ENCODE measurements around the gene FBXL20.
"Not testable (repeated sequence)": the region's sequence is repeated elsewhere in the genome, so short reads cannot be mapped to it uniquely, and the experiment has no call there.

Gene FBXL20

DNA sequence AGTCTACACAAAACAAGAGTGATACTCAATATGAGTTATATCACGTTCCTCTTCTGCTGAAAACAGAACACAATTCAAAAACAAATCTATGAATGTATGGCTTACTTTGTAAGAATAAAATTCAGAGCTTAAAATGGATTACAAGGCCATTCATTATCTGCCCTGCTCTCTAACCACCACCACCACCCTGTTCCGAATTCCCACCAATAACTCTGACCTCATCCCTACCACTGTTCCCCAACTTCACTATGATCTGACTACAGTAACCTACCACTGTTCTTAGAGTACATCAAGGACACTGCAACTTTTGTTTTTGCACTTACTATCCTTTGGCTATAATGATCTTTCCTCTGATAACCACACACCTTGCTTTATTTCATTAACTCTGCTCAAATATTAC, 21.3 kb downstream of the FBXL20 start:
- DNase-seq: no peak

- DNase-seq: no peak
Measured at GRCh38 chr17:39376434-39376833, 25.0 kb downstream of the FBXL20 start.

- DNase-seq: not testable (repeated sequence)
Measured at GRCh38 chr17:39367805-39368204, 33.6 kb downstream of the FBXL20 start.

GRCh38 chr17:39365872-39366271, 35.6 kb downstream of the FBXL20 start:
- DNase-seq: no peak

DNA sequence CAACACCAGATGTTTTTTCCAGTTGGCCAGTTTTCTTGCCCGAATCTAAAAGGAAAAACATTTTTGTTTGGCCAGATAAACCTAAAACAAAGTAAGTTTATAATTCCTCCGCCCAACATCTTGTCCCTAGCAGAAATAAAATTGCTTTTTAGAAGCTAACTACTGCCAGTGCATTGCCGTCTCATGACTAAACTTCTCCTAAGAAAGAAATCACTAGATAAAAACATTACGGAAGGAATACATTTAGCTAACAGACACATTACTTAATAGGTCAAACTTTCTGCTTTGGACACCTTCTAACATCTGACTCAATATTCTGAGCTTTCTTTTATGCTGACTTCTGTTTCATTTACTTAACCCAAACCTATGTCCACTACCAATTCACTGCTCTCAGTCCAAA, 36.2 kb downstream of the FBXL20 start:
- no peak for DNase-seq

GRCh38 chr17:39364236-39365025, 37.0 kb downstream of the FBXL20 start:
- DNase-seq: no peak

DNA sequence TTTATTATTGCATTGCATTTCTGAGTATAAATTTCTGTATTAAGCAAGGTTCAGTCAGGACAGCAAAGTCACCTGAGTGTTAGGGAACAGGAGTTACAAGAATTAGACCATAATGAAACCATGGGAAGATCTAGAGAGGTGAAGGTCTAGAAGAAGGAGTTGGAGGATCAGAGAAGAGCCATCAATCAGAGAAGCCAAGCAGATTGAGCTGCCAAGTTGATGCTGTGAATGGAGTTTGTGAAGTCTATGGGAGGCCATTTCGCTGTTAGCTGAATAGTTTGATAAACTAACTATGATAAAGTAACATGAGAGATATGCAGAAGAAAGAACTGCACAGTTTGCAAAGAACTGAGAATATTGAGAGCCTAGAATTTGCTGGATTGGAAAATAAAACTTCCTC, 40.4 kb downstream of the FBXL20 start:
- DNase-seq: no peak

DNA sequence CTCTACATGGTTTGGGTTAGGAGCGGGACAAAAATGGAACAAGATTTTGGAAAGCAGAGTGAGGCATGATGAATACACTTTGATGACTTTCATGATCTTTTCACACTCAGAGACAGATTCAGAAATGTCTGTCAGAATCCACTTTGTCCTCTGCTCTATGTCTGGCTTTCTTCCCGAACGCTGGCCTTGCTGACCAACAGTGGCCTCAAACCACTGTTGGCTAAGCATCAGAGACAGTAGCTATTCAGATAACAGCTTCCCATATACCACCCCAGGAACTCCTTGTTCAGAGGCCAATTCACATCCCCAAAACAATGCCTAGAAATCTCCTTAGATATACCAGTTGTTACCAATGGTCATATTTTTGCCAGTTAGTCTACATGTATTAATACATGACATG, 40.9 kb downstream of the FBXL20 start:
- no peak for DNase-seq

DNA sequence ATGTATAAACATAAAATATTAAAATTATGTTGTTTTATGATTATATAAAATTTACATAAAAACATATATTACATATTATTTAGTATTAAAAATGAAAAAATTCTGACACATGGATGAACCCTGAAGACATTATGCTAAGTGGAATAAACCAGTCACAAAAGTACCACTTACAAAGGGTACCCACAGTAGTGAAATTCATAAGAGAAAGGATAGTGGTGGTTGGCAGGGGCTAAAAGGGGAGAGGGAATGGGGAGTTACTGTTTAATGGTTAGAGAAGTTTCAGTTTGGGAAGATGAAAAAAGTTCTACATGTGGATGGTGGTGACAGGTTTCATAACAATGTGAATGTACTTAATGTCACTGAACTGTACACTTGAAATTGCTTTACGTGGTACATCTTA, 41.4 kb downstream of the FBXL20 start:
- DNase-seq: no peak

DNA sequence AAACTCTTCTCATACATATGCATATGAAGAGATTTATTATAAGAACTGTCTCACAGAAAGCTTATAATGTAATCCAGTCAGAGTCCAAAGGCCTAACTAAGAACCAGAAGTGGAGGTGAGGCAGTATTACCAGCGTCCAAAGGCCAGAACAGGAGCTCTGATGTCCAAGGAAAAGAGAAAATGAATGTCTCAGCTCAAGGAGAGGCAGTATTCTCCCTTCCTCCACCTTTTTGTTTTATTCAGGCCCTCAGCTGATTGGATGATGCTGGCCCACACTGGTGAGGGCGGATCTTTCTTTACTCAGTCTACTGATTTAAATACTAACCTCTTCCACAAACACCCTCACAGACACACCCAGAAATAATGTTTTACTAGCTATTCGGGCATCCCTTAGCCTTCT, 43.4 kb downstream of the FBXL20 start:
- no peak for DNase-seq

- DNase-seq: no peak
Measured at GRCh38 chr17:39357488-39357887, 43.9 kb downstream of the FBXL20 start.

DNA sequence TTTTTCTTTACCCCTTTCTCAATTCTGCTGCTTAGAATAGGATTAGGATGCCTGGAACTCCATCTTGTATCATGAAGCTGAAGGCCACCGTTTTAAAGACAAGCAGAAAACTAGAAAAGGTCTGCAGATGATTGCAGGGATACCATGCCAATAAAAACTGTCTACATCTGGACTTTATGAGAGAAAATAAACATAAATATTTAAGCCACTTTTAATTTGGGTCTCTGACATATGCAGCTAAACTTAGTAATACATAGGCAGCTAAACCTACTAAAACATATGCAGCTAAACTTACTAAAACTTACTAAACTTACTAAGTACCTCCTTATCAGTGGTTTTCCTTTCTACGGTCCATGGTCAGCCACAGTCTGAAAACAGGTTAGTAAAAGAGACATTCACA, 48.4 kb downstream of the FBXL20 start:
- no peak for DNase-seq

DNA sequence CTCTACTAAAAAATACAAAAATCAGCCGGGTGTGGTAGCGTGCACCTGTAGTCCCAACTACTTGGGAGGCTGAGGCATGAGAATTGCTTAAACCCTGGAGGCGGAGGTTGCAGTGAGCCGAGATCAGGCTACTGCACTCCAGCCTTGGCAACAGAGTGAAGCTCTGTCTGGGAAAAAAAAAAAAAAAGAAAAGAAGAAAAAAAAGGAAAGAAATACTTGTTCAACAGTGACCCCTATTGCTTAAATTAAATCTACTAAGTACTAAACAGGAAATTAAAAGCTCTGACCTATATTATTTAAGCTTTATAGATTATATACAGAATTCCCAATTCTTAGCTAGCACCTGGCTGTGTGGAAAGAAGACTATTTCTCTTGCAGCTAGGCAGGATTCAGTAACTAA, 48.9 kb downstream of the FBXL20 start:
- DNase-seq: no peak

DNA sequence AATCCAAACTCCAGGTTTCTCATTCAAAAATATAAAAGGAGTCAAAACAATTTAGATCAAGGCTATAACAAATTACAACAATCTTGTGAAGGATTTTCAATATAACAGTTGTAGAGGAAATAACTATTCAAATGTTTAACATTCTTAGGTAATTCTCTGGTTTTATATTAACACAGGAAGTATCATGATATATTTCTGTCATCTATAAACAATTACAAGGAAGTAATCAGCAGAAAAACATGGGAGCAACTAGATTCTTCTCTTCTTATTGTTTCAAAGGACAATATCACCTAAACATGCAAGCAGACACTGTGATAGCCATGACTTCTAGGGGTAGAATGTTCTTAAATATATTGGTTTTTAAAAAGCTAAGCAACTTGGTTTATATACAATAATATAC, 49.9 kb downstream of the FBXL20 start:
- DNase-seq: no peak

- DNase-seq: no peak
Measured at GRCh38 chr17:39349246-39349645, 52.2 kb downstream of the FBXL20 start.

DNA sequence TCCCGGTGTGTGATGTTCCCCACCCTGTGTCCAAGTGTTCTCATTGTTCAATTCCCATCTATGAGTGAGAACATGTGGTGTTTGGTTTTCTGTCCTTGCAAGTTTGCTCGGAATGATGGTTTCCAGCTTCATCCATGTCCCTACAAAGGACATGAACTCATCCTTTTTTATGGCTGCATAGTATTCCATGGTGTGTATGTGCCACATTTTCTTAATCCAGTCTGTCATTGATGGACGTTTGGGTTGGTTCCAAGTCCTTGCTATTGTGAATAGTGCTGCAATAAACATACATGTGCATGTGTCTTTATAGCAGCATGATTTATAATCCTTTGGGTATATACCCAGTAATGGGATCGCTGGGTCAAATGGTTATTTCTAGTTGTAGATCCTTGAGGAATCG, 54.6 kb downstream of the FBXL20 start:
- DNase-seq: not testable (repeated sequence)

- DNase-seq: no peak
Measured at GRCh38 chr17:39341541-39341940, 59.9 kb downstream of the FBXL20 start.

GRCh38 chr17:39340731-39341130, 60.7 kb downstream of the FBXL20 start:
- no peak for DNase-seq

GRCh38 chr17:39339272-39339671, 62.2 kb downstream of the FBXL20 start:
- no peak for DNase-seq

DNA sequence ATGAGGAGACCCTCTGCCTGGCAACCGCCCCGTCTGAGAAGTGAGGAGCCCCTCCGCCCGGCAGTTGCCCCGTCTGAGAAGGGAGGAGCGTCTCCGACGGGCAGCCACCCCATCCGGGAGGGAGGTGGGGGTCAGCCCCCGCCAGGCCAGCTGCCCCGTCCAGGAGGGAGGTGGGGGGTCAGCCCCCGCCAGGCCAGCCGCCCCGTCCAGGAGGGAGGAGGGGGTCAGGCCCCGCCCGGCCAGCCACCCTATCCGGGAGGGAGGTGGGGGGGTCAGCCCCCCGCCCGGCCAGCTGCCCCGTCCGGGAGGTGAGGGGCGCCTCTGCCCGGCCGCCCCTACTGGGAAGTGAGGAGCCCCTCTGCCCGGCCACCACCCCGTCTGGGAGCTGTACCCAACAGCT, 63.8 kb downstream of the FBXL20 start:
- DNase-seq: not testable (repeated sequence)

GRCh38 chr17:39335704-39336223, 65.7 kb downstream of the FBXL20 start:
- no peak for DNase-seq

GRCh38 chr17:39334008-39334744, 67.2 kb downstream of the FBXL20 start:
- not testable (repeated sequence) for DNase-seq

DNA sequence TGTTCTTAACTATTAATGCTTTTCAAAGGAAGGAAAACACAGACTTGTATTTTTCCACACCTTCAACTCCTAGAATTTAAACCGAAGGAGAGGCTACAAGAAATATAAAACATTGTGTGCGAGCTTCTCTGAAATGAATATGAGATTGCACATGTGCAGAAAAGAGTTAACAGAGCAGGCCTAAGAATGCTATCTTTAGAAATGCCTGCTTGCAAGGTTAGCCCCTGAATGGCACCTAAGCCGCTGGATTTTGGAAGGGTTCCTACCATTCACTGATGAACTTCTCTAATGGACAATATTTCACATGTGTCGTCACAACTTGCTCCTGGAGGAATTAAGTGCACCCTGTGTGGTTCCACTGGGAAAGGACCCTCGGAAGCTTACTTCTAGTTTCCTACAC, 69.3 kb downstream of the FBXL20 start:
- DNase-seq: no peak

DNA sequence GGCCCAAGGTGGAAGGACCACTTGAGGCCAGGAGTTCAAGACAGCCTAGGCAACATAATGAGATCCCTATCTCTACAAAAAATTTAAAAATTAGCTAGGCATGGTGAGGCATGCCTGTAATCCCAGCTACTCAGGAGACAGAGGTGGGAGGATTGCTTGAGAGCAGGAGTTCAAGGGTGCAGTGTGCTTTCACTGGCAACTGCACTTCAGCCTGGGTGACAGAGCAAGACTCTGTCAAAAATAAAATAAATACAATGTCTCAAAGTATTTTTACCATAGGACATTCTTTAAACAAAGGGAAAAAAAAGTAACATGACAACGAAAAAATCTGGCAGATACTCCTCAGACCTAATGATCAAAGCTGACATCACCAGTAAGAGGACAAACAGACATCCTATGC, 72.6 kb downstream of the FBXL20 start:
- no peak for DNase-seq
